Embryonic facial prominence (tissue), 1 donor: ENCODE data around the gene GNAS-AS1.

Experiments
- DNase-seq: peaks from one replicate; pipeline ENCODE4 v3.0.0-alpha.2; 2016; ENCODE audit errors: extremely low spot score

The GNAS-AS1 gene

GRCh38 chr20:58863044-58863790, 12.5 kb upstream of the GNAS-AS1 start:
- no peak for DNase-seq

- no peak for DNase-seq
Observed at GRCh38 chr20:58855506-58856389, 5.0 kb upstream of the GNAS-AS1 start.

GRCh38 chr20:58854638-58855471, 4.2 kb upstream of the GNAS-AS1 start:
- no peak for DNase-seq

- no peak for DNase-seq
Observed at GRCh38 chr20:58853976-58854637, 3.4 kb upstream of the GNAS-AS1 start.

GRCh38 chr20:58853466-58853865, 2.8 kb upstream of the GNAS-AS1 start:
- DNase-seq = no peak

- peak; percentile 41 for DNase-seq
Observed at GRCh38 chr20:58852543-58853271, 2.0 kb upstream of the GNAS-AS1 start, which contains the start of gene GNAS. GNAS (plus strand) TSS chr20:58852716.

- no peak for DNase-seq
Observed at GRCh38 chr20:58851969-58852458, 1.3 kb upstream of the GNAS-AS1 start.

GRCh38 chr20:58851221-58851968, 693 bp upstream of the GNAS-AS1 start:
- no peak for DNase-seq

- no peak for DNase-seq
Observed at GRCh38 chr20:58847463-58847862, 3.2 kb downstream of the GNAS-AS1 start.

GRCh38 chr20:58845706-58846105, 5.0 kb downstream of the GNAS-AS1 start:
- DNase-seq = no peak

- DNase-seq = no peak
Observed at GRCh38 chr20:58843128-58843556, 7.6 kb downstream of the GNAS-AS1 start.

GRCh38 chr20:58842276-58842675, 8.4 kb downstream of the GNAS-AS1 start:
- DNase-seq = no peak

- DNase-seq = no peak
Observed at GRCh38 chr20:58841539-58842264, 9.0 kb downstream of the GNAS-AS1 start.

GRCh38 chr20:58840816-58841538, 9.7 kb downstream of the GNAS-AS1 start:
- no peak for DNase-seq

- DNase-seq = no peak
Observed at GRCh38 chr20:58839991-58840747, 10.5 kb downstream of the GNAS-AS1 start.

GRCh38 chr20:58839474-58839874, 11.2 kb downstream of the GNAS-AS1 start:
- no peak for DNase-seq

- no peak for DNase-seq
Observed at GRCh38 chr20:58838174-58838573, 12.5 kb downstream of the GNAS-AS1 start.

GRCh38 chr20:58837717-58838116, 13.0 kb downstream of the GNAS-AS1 start:
- DNase-seq = no peak
